Fibroblast of skin of left quadriceps (primary cell): ENCODE results near the gene ACVRL1.

Experiments
- DNase-seq, 2 experiments: peaks; one replicate each; pipeline ENCODE4 v3.0.0-alpha.2; 2013; ENCODE audit warnings: low read depth in 2 of 2

ACVRL1 gene

DNA sequence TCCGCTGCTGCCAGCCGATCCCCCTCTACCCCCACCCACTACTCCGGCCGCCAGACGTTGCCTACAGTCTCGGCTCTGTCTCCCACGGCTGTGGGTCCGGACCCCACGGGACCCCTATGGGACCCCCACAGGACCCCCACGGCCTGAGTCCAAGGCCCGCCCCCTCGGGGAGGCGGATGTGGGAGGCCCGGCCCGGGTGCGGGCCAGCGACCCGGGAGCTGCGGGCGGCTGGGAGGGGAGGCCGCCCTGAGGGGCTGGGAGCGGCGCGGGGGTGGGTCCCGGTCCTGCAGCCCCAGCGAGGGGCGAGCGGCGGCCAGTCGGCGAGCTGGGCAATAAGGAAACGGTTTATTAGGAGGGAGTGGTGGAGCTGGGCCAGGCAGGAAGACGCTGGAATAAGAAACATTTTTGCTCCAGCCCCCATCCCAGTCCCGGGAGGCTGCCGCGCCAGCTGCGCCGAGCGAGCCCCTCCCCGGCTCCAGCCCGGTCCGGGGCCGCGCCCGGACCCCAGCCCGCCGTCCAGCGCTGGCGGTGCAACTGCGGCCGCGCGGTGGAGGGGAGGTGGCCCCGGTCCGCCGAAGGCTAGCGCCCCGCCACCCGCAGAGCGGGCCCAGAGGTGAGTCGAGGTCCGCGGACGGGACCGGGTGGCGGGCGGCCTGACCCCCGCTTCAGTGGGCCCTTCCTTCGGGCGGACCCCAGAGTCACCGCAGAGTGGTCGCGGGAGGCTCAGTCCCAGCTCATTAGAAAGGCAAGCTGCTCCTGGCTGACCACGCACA, at the start of gene ACVRL1:
TSS of gene ACVRL1 (plus strand) at position 422 of the 773 bp plus-strand sequence. CDS start 4,971 bp downstream, outside the sequence.
- DNase-seq, result no peak

- no peak for DNase-seq
These were observed 46.3 kb upstream of the ACVRL1 start for GRCh38 chr12:51860986-51861385.

DNA sequence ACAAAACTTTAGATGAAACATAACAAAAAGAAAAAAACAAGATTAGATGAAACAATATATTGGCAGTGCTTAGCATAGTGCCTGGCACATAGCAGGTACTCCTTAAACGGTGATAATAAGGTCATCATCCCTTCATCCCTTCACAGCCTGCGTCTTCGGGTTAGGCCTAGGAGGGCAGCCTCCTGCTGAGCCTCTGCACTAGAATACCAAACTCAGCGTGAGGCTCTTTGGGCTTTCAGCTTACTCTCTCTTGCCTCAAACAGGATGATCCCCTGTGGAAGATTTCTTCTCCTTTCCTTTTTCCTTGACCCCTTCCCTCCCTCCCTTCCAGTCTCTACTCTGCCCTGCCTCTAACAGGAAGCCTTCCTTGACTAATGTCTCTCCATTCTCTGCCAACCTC, 44.4 kb upstream of the ACVRL1 start:
- DNase-seq, result no peak

DNA sequence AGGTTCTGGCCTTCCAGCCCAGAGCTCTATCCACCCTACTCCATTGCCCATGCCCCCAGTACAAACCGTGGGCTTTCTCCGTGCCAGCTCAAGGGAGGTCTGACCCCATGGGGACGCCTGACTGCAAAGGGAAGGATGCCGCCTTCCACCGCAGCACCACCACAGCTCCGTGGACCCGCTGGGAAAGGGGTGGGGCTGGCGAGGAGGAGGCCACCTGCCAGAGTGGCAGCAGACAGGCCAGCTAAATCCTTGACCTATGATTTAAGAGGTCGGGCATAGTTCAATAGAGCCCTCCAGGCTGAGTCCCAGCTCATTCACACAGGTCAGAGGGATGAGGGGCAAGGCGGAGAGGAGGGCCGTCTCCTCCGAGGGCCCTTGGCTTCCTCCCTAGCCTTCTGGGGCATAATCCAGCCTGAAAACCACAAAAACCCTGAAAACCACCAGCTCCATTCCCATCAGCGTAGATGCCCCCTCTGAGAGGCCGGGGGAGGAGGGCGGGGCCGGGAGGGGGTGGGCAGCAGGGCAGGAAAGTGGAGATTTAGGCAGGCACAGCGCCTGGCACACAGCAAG, 43.9 kb upstream of the ACVRL1 start:
- no peak for DNase-seq

- DNase-seq, result no peak
These were observed 43.1 kb upstream of the ACVRL1 start for GRCh38 chr12:51863933-51864832.

- no peak for DNase-seq
These were observed 42.3 kb upstream of the ACVRL1 start for GRCh38 chr12:51864833-51865670.

GRCh38 chr12:51865757-51866270, 41.5 kb upstream of the ACVRL1 start:
- DNase-seq, result no peak

- no peak for DNase-seq
These were observed 41.0 kb upstream of the ACVRL1 start for GRCh38 chr12:51866324-51866723.

GRCh38 chr12:51866762-51867161, 40.5 kb upstream of the ACVRL1 start:
- no peak for DNase-seq

- DNase-seq, result no peak
These were observed 39.9 kb upstream of the ACVRL1 start for GRCh38 chr12:51867371-51867770.

- no peak for DNase-seq
These were observed 39.4 kb upstream of the ACVRL1 start for GRCh38 chr12:51867796-51868428.

- DNase-seq, result no peak
These were observed 38.3 kb upstream of the ACVRL1 start for GRCh38 chr12:51868821-51869495.

DNA sequence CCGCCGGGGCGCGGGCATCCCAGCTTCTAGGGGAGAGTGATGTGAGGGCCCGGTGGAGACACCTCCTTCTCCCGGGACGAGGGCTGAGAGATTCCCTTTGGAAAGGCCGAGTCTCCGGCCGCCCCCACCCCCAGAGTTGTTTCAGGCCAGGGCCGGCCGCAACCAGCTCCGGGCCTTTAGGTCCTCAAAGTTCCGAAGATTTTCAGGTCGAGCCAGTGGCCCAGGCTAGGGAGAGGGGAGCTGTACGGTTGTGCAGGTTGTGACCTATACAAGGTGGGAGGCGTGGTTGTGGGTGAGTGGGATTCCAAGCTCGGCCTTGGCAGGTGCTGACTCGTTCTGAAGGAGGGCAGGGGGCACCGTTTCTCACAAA, 37.8 kb upstream of the ACVRL1 start:
- no peak for DNase-seq

- DNase-seq, result no peak
These were observed 37.4 kb upstream of the ACVRL1 start for GRCh38 chr12:51869931-51870330.

- DNase-seq, result no peak
These were observed 36.8 kb upstream of the ACVRL1 start for GRCh38 chr12:51870504-51870903.

DNA sequence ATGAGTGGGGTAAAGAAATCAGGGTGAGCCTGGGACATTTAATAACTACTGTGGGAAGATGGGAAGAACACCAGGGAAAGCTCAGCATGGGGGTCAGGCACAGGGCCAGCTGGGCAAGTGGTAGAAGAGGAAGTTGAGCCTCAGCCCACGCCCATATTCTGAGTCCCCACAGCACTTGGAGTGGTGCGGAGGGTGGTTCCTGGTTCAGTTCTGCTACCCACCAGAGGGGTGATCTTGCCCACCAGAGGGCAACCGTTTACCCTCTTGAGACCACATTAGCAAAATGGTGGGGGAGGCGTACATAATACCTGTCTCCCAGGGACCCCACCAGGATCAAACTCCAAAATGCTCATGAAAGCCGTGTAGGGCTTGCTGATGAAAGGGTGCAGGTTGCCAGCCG, 36.2 kb upstream of the ACVRL1 start:
- DNase-seq, result no peak

DNA sequence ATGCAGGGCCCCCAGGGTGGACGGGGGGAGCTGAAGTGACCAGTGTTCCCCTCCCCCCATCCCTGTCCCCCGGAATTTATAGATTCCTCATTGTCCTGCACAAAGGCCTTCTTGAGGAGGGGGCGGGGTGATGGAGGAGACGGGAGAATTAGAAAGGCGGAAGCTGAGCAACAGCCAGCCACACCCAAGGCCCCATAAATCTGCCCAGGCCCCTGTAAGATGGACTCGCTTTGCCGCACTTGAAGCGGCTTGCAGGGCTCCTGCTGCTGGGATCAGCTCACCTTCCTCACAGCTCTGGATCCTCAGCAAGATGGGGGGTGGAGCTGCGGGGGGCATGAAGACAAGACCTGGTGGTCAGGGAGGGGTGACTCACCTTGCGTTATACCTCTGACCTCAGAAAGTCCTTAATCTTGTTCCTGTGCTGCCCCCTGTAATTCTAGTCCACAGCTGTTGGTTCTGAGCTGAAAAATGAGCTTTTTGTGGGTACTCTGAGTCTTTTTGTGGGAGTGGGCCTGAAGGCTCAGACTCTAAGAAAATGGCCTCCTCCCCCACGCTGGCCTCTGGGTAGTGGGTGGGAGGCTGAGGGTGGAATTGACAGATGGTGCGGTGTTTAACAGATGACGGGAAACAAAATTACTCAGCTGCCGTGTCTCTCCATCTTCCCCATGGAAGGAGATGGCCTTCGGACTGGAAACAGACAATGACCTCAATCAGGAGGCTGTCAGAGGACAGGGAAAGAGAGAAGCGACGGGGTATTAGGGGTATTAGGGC, 35.2 kb upstream of the ACVRL1 start:
- DNase-seq, result no peak

DNA sequence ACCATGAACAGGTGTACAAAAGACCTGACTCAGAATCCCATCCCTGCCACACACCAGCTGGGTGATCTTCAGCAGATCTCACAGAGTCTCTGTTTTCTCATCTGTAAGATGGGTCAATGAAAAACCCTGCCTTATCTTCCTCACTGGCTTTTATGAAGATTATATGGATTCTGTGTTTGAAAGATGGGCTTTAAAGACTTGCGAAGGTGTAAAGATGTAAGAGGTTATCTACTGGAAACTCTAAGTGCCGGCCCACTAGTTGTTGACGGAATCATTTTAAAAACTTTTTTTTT, 34.7 kb upstream of the ACVRL1 start:
- no peak for DNase-seq

- no peak for DNase-seq
These were observed 33.9 kb upstream of the ACVRL1 start for GRCh38 chr12:51873251-51873994.
